GM21447 (cell line): Measurements from ENCODE around the gene CT45A8.
"Not testable (repeated sequence)": the region's sequence is repeated elsewhere in the genome, so short reads cannot be mapped to it uniquely, and the experiment has no call there.

Experiments
- ATAC-seq: cut with Tn5 transposase; IDR thresholded peaks from one replicate; pipeline ENCODE4 v1.9.1; 2021; ENCODE audit not compliant: unreplicated experiment

CT45A8 gene, protein sequence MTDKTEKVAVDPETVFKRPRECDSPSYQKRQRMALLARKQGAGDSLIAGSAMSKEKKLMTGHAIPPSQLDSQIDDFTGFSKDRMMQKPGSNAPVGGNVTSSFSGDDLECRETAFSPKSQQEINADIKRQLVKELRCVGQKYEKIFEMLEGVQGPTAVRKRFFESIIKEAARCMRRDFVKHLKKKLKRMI

DNA sequence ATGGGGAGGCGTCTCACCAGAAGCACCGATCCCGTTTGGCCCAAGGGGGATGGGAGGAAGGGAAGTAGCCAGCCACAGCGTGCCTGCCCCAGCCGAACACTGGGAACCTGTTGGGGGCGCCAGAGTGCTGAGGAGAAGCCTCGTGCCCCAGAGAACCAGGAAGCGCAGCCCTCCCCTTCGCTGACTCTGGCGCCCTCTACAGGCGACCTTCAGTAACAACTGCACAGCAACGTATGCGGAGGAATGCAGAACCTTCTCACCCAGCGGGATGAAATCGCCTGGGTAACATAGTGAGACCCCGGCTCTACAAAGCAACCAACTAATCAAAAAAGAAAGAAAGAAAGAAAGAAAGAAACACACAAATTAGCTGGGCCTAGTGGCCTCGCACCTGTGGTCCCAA is at the start of gene CT45A8:
CT45A8 (minus strand) TSS at position 101 of the 400 bp plus-strand sequence. CDS start 3,755 bp downstream, outside the sequence.
- not testable (repeated sequence) for ATAC-seq

DNA sequence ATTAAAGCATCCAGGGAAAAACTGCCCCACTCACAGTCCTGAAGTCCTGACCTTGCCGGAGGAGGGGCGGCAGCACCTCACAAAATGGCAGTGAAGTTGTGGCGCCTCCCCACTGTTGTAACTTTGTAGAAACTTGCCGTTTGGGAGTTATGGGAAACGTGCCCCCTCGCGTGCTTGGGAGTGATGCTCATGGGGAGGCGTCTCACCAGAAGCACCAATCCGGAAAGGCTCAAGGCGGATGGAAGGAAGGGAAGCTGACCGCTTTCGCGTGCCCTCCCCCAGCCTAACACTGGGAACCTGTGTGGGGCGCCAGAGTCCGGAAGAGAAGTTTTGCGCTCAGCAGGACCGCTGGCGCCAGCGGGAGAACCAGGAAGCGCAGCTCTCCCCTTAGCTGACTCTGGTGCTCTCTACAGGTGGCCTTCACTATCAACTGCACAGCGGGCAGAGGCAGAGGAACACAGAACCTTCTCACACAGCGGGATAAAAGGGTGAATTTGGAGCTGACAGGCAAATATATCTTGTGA is 39.0 kb upstream of the CT45A8 start, which contains the start of the genes CT45A10 and SAGE1:
CT45A10 (minus strand) TSS at position 151 of the 524 bp plus-strand sequence. CDS start 8,100 bp downstream, outside the sequence.
SAGE1 (plus strand) TSS at position 423 of the 524 bp plus-strand sequence. CDS start 2,527 bp downstream, outside the sequence.
- ATAC-seq = no peak

DNA sequence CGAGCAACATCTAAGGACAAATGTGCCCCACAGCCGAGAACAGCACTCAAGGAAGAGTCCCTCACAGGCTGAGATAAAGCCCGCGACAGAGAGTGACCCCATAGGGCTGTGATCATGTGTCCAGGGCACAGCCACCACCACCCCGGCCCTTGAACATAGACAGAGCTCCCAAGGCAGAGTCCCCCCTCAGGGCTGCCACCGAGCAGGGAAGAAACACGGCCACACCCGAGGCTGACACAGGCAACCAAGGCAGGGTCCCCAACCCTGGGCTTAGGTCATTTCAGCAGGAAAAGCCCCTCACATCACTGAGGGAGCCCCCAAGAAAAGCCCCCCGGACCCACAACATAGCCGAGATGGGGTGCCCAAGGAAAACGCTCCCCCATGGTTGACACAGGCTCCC is 38.4 kb upstream of the CT45A8 start:
- ATAC-seq = no peak

DNA sequence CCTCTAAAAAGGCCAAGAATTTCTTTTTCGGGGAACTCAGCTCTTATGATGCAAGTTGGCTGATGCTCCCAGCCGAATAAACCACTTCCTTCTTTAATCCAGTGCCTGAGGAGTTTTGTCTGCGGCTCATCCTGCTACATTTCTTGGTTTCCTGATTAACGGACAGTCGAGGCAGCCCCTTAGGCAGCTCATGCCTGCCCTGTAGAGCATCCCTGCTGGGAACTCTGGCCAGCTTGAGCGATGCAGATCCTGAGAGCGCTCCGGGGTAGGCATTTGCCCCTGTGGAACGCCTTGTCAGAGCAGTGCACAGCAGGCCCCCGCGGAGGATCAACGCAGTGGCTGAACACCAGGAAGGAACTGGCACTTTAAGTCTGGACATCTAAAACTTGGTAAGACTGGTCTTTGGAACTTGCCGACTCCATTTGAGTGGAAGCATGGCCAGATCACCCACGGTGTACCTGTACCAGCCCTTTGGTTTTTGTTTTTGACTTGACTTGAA is 35.8 kb upstream of the CT45A8 start:
- no peak for ATAC-seq

DNA sequence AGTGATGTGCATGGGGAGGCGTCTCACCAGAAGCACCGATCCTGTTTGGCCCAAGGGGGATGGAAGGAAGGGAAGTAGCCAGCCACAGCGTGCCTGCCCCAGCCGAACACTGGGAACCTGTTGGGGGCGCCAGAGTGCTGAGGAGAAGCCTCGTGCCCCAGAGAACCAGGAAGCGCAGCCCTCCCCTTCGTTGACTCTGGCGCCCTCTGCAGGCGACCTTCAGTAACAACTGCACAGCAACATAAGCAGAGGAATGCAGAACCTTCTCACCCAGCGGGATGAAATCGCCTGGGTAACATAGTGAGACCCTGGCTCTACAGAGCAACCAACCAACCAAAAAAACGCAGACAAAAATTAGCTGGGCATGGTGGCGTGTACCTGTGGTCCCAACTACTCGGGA is 34.6 kb upstream of the CT45A8 start:
- ATAC-seq = not testable (repeated sequence)

DNA sequence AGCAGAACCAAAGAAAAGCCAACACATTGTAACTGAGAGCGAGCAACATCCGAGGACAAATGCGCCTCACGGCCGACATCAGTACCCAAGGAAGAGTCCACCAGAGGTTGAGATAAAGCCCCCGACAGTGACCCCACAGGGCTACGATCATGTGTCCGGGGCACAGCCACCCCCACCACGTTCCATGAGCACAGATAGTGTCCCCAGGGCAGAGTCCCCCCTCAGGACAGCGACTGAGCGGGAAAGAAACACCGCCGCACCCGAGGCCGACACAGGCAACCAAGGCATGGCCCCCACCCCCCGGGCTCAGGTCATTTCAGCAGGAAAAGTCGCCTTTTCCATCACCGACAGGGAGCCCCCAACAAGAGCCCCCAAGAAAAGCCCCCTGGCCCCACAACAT is 33.9 kb upstream of the CT45A8 start:
- not testable (repeated sequence) for ATAC-seq

DNA sequence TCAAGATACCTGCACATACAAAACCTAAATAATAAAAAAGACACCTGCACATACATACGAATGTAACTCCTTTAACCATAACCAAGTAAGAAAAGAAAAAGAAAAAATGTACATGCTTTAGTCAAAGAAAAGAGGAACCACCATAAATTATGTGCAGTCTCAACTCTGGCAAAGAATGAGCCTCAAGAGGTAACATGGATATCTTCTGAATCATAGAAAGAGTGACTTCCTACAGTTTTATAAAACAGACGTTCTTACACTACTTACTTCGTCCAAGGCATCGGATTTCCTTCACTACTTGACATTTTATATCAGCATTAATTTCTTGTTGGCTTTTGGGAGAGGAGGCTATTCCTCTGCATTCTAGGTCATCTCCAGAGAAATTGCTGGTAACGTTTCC is 28.4 kb upstream of the CT45A8 start:
- ATAC-seq = not testable (repeated sequence)

DNA sequence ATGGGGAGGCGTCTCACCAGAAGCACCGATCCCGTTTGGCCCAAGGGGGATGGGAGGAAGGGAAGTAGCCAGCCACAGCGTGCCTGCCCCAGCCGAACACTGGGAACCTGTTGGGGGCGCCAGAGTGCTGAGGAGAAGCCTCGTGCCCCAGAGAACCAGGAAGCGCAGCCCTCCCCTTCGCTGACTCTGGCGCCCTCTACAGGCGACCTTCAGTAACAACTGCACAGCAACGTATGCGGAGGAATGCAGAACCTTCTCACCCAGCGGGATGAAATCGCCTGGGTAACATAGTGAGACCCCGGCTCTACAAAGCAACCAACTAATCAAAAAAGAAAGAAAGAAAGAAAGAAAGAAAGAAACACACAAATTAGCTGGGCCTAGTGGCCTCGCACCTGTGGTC is 17.4 kb upstream of the CT45A8 start, which contains the start of gene CT45A9:
CT45A9 (minus strand) TSS at position 101 of the 400 bp plus-strand sequence. CDS start 3,751 bp downstream, outside the sequence.
- not testable (repeated sequence) for ATAC-seq

DNA sequence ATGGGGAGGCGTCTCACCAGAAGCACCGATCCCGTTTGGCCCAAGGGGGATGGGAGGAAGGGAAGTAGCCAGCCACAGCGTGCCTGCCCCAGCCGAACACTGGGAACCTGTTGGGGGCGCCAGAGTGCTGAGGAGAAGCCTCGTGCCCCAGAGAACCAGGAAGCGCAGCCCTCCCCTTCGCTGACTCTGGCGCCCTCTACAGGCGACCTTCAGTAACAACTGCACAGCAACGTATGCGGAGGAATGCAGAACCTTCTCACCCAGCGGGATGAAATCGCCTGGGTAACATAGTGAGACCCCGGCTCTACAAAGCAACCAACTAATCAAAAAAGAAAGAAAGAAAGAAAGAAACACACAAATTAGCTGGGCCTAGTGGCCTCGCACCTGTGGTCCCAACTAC is 17.2 kb downstream of the CT45A8 start, which contains the start of gene CT45A7:
CT45A7 (minus strand) TSS at position 101 of the 400 bp plus-strand sequence. CDS start 3,747 bp downstream, outside the sequence.
- not testable (repeated sequence) for ATAC-seq

DNA sequence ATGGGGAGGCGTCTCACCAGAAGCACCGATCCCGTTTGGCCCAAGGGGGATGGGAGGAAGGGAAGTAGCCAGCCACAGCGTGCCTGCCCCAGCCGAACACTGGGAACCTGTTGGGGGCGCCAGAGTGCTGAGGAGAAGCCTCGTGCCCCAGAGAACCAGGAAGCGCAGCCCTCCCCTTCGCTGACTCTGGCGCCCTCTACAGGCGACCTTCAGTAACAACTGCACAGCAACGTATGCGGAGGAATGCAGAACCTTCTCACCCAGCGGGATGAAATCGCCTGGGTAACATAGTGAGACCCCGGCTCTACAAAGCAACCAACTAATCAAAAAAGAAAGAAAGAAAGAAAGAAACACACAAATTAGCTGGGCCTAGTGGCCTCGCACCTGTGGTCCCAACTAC is 34.4 kb downstream of the CT45A8 start, which contains the start of gene CT45A2:
CT45A2 (minus strand) TSS at position 101 of the 400 bp plus-strand sequence. CDS start 3,747 bp downstream, outside the sequence.
- ATAC-seq = not testable (repeated sequence)

DNA sequence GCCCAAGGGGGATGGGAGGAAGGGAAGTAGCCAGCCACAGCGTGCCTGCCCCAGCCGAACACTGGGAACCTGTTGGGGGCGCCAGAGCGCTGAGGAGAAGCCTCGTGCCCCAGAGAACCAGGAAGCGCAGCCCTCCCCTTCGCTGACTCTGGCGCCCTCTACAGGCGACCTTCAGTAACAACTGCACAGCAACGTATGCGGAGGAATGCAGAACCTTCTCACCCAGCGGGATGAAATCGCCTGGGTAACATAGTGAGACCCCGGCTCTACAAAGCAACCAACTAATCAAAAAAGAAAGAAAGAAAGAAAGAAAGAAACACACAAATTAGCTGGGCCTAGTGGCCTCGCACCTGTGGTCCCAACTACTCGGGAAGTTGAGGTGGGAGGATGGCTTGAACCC is 51.7 kb downstream of the CT45A8 start, which contains the start of gene CT45A6:
CT45A6 (minus strand) TSS at position 101 of the 400 bp plus-strand sequence. CDS start 3,794 bp downstream, outside the sequence.
- ATAC-seq = not testable (repeated sequence)
